HG02852 (cell line): ENCODE results near the gene TYW1.
A peak's percentile ranks its signal among the peaks of the same experiment; 100 is the strongest.
"Not testable (repeated sequence)": the region's sequence is repeated elsewhere in the genome, so short reads cannot be mapped to it uniquely, and the experiment has no call there.

Experiments
- ATAC-seq: cut with Tn5 transposase; IDR thresholded peaks from one replicate; pipeline ENCODE4 v1.9.1; 2021; ENCODE audit warnings: mild to moderate bottlenecking, moderate library complexity; ENCODE audit not compliant: unreplicated experiment

TYW1 gene

GRCh38 chr7:67184912-67185659, 188.5 kb downstream of the TYW1 start:
- ATAC-seq: peak; percentile 41

GRCh38 chr7:67185660-67186129, 189.1 kb downstream of the TYW1 start:
- peak; percentile 96 for ATAC-seq

- ATAC-seq: not testable (repeated sequence)
These were observed 192.5 kb downstream of the TYW1 start for GRCh38 chr7:67189160-67189559.

GRCh38 chr7:67189801-67190465, 193.3 kb downstream of the TYW1 start:
- ATAC-seq: not testable (repeated sequence)

GRCh38 chr7:67191002-67191720, 194.5 kb downstream of the TYW1 start:
- not testable (repeated sequence) for ATAC-seq

- not testable (repeated sequence) for ATAC-seq
These were observed 195.6 kb downstream of the TYW1 start for GRCh38 chr7:67192123-67192702.

GRCh38 chr7:67192889-67193613, 196.4 kb downstream of the TYW1 start:
- ATAC-seq: not testable (repeated sequence)

- not testable (repeated sequence) for ATAC-seq
These were observed 199.5 kb downstream of the TYW1 start for GRCh38 chr7:67196176-67196575.

- not testable (repeated sequence) for ATAC-seq
These were observed 202.4 kb downstream of the TYW1 start for GRCh38 chr7:67198865-67199526.

- not testable (repeated sequence) for ATAC-seq
These were observed 209.1 kb downstream of the TYW1 start for GRCh38 chr7:67205772-67206171.

GRCh38 chr7:67206452-67206851, 209.8 kb downstream of the TYW1 start:
- ATAC-seq: no peak

GRCh38 chr7:67208656-67209055, 212.0 kb downstream of the TYW1 start:
- not testable (repeated sequence) for ATAC-seq

GRCh38 chr7:67209256-67209655, 212.6 kb downstream of the TYW1 start:
- no peak for ATAC-seq

- ATAC-seq: no peak
These were observed 213.9 kb downstream of the TYW1 start for GRCh38 chr7:67210567-67210966.

GRCh38 chr7:67211650-67212330, 215.2 kb downstream of the TYW1 start:
- not testable (repeated sequence) for ATAC-seq

GRCh38 chr7:67213038-67213437, 216.4 kb downstream of the TYW1 start:
- ATAC-seq: not testable (repeated sequence)

- not testable (repeated sequence) for ATAC-seq
These were observed 226.9 kb downstream of the TYW1 start for GRCh38 chr7:67223551-67223950.

GRCh38 chr7:67226340-67226907, 229.8 kb downstream of the TYW1 start:
- ATAC-seq: not testable (repeated sequence)

GRCh38 chr7:67226967-67227366, 230.3 kb downstream of the TYW1 start:
- ATAC-seq: not testable (repeated sequence)
